Astrocyte (in vitro differentiated cells and primary cell): ENCODE results near the gene ZNF668.

ENCODE experiments used
- CTCF ChIP-seq: IDR thresholded peaks from 2 replicates; pipeline ENCODE4 v1.5.1; 2011; ENCODE audit warnings: low read depth, mild to moderate bottlenecking, inconsistent platforms, low read length, moderate library complexity; ENCODE audit not compliant: insufficient read depth
- EZH2 ChIP-seq: IDR thresholded peaks from 2 replicates; pipeline ENCODE4 v1.6.1; 2012; ENCODE audit warnings: mild to moderate bottlenecking, low read length, inconsistent platforms; ENCODE audit not compliant: insufficient read depth

- TF ChIP-seq EZH2 (no peak), CTCF (no peak)
Measured at GRCh38 chr16:31108035-31108793, 34.2 kb upstream of the ZNF668 start, which contains the start of gene BCKDK.
